Natural killer cell (primary cell): ENCODE data around the gene ADD1. TPM values are rescaled to one million over a fixed set of nuclear protein-coding genes. Genes with fewer than 3 reads are reported as not detected.
A peak's percentile ranks its signal among the peaks of the same experiment; 100 is the strongest.

Experiments used
- ATAC-seq, 3 donors: fragments of 150-1000 bp in 2 of 3; fragments of 200-7000 bp in 1 of 3; cut with Tn5 transposase; 1 replicate in 1 of 3; 2 replicates in 2 of 3; pipeline ENCODE4 v1.10.0; 2021; ENCODE audit warnings: mild to moderate bottlenecking in 2 of 3, moderate library complexity in 2 of 3
- DNase-seq, 2 donors: peaks; one replicate each; pipeline versions ENCODE4 v3.0.0 to v3.0.0-alpha.2; 2013 to 2021; ENCODE audit warnings: mixed read lengths in 1 of 2
- H3K27ac ChIP-seq: one replicate; pipeline ENCODE4 v1.5.1; 2013; ENCODE audit warnings: mild to moderate bottlenecking, low read length
- H3K27me3 ChIP-seq: one replicate; pipeline ENCODE4 v1.6.1; 2013; ENCODE audit warnings: low read length; ENCODE audit not compliant: control insufficient read depth, insufficient read depth
- H3K36me3 ChIP-seq: one replicate; pipeline ENCODE4 v1.6.1; 2013; ENCODE audit warnings: low read length; ENCODE audit not compliant: control insufficient read depth, insufficient read depth
- H3K4me1 ChIP-seq: one replicate; pipeline ENCODE4 v1.6.1; 2013; ENCODE audit warnings: low read length; ENCODE audit not compliant: control insufficient read depth, insufficient read depth
- H3K4me3 ChIP-seq: one replicate; pipeline ENCODE4 v1.5.1; 2013; ENCODE audit warnings: low read length
- H3K9me3 ChIP-seq: one replicate; pipeline ENCODE4 v1.6.1; 2013; ENCODE audit warnings: low read length; ENCODE audit not compliant: control insufficient read depth, insufficient read depth
- H3K27ac Mint-ChIP-seq, 2 donors: one replicate each; pipeline ENCODE4 v1.8.0; 2022; ENCODE audit warnings: mild to moderate bottlenecking in 2 of 2, mixed read lengths in 2 of 2, moderate library complexity in 1 of 2
- H3K27me3 Mint-ChIP-seq, 2 donors: one replicate each; pipeline ENCODE4 v1.8.0; 2022; ENCODE audit warnings: low read depth in 2 of 2, mixed read lengths in 2 of 2
- H3K36me3 Mint-ChIP-seq: one replicate; pipeline ENCODE4 v1.8.0; 2022; ENCODE audit warnings: mixed read lengths
- H3K4me1 Mint-ChIP-seq, 2 donors: one replicate each; pipeline ENCODE4 v1.8.0; 2022; ENCODE audit warnings: mixed read lengths in 2 of 2
- H3K4me3 Mint-ChIP-seq: one replicate; pipeline ENCODE4 v1.8.0; 2022; ENCODE audit warnings: mild to moderate bottlenecking, moderate library complexity, mixed read lengths
- H3K9me3 Mint-ChIP-seq, 2 donors: one replicate each; pipeline ENCODE4 v1.8.0; 2022; ENCODE audit warnings: mixed read lengths in 2 of 2
- CTCF ChIP-seq: fragments of 200-600 bp; IDR thresholded peaks from one replicate; pipeline ENCODE4 v1.8.0; 2022; ENCODE audit warnings: antibody characterized with exemption
- WGBS: methylation state at CpG from one replicate; pipeline ENCODE4 v1.1.7; 2013; ENCODE audit warnings: missing lambda C conversion rate; ENCODE audit not compliant: insufficient coverage; 5-methylcytosine and 5-hydroxymethylcytosine counted together
- intact Hi-C: fragments of 100-400 bp; cut with micrococcal nuclease; formaldehyde crosslinking; loops from one replicate; pipeline ENCODE4 v1.14.2; 2022
- total RNA-seq, 4 donors: library from RNA; stranded (reverse); fragments of 120-200 nt in 1 of 4; gene quantifications; one replicate each; pipeline versions ENCODE4 v1.2.3 to v1.2.4, GENCODE V29; 2013 to 2022

Gene ADD1
- 100 to 1,000 TPM; 383 to 465 (median 452) TPM for total RNA-seq
- 333 TPM for total RNA-seq (2013)

GRCh38 chr4:2843263-2843940 lies at the start of gene ADD1:
Gene ADD1 (plus strand): TSS chr4:2843844. CDS start chr4:2875916, 32,072 bp downstream.
- peaks cover 53% of the 10 kb centered on the region for H3K4me1 ChIP-seq
- ATAC-seq (peak; percentile 92 to 98 (median 94)), DNase-seq (peak; percentile 96 to 99)
- Mint-ChIP-seq H3K9me3 (peaks cover 2 to 3% of the 10 kb centered on the region in 2 donors), H3K4me1 (peaks cover 68 to 72% of the 10 kb centered on the region in 2 donors), H3K4me3 (peak within 1 kb of the TSS; percentile 98), H3K27me3 (no peaks in the 10 kb centered on the region), H3K36me3 (no peaks in the 10 kb centered on the region), H3K27ac (peak within 1 kb of the TSS; percentile 91 to 94)
- no peak for TF ChIP-seq CTCF
- WGBS = under 1% methylated on average over 65 of the region's 65 CpGs
- no peaks in the 10 kb centered on the region for H3K27me3 ChIP-seq
- peak within 1 kb of the TSS; percentile 81 for H3K27ac ChIP-seq
- intact Hi-C loops = no loop called here
- H3K36me3 ChIP-seq = no peaks in the 10 kb centered on the region
- H3K4me3 ChIP-seq = peak within 1 kb of the TSS; percentile 98
- no peaks in the 10 kb centered on the region for H3K9me3 ChIP-seq

GRCh38 chr4:2794486-2795299 lies 49.0 kb upstream of the ADD1 start:
- Histone ChIP-seq H3K27ac (peak overlapping the region; percentile 21), H3K9me3 (no peaks in the 10 kb centered on the region), H3K36me3 (no peaks in the 10 kb centered on the region), H3K27me3 (no peaks in the 10 kb centered on the region), H3K4me3 (no peak overlapping the region), H3K4me1 (peaks cover 89% of the 10 kb centered on the region)
- peaks cover 29 to 69% of the 10 kb centered on the region in 2 donors for H3K4me1 Mint-ChIP-seq
- peak in 1 of 2 donors; percentile 22 for DNase-seq
- no peak for TF ChIP-seq CTCF
- H3K9me3 Mint-ChIP-seq = no peaks in the 10 kb centered on the region
- peak overlapping the region; percentile 79 for H3K4me3 Mint-ChIP-seq
- no peaks in the 10 kb centered on the region for H3K27me3 Mint-ChIP-seq
- ATAC-seq = no peak
- WGBS = 72% methylated on average over 11 of the region's 11 CpGs
- intact Hi-C loops = no loop called here
- H3K36me3 Mint-ChIP-seq = no peaks in the 10 kb centered on the region
- H3K27ac Mint-ChIP-seq = peak overlapping the region in 1 of 2 donors; percentile 78

GRCh38 chr4:2795300-2795892 lies 48.2 kb upstream of the ADD1 start:
- DNase-seq (peak in 1 of 2 donors; percentile 4), ATAC-seq (no peak)
- Mint-ChIP-seq H3K36me3 (no peaks in the 10 kb centered on the region), H3K4me1 (peaks cover 29 to 68% of the 10 kb centered on the region in 2 donors), H3K27ac (no peak overlapping the region), H3K9me3 (no peaks in the 10 kb centered on the region), H3K4me3 (no peak overlapping the region), H3K27me3 (no peaks in the 10 kb centered on the region)
- Histone ChIP-seq H3K27me3 (no peaks in the 10 kb centered on the region), H3K9me3 (no peaks in the 10 kb centered on the region), H3K36me3 (no peaks in the 10 kb centered on the region), H3K27ac (no peak overlapping the region), H3K4me3 (no peak overlapping the region), H3K4me1 (peaks cover 91% of the 10 kb centered on the region)
- intact Hi-C loops = no loop called here
- TF ChIP-seq CTCF = no peak
- 90% methylated on average over 17 of the region's 17 CpGs for WGBS
